HepG2 (cell line): ENCODE results near the gene UFSP2. TPM values are rescaled to one million over a fixed set of nuclear protein-coding genes. Genes with fewer than 3 reads are reported as not detected.

ENCODE experiments used
- NCOA2 ChIP-seq: sonication (generic); formaldehyde crosslinking; IDR thresholded peaks from 2 replicates; pipeline ENCODE4 v1.8.0; 2022; ENCODE audit warnings: inconsistent platforms
- ZNF558 ChIP-seq: sonication (generic); formaldehyde crosslinking; IDR thresholded peaks from 2 replicates; pipeline ENCODE4 v1.9.0; 2022; ENCODE audit warnings: mild to moderate bottlenecking, missing genetic modification reagents, borderline replicate concordance
- polyA plus RNA-seq, 8 experiments: library from polyadenylated mRNA; depleted of rRNA in 3 of 8; stranded (reverse) in 7 of 8; unstranded in 1 of 8; fragments of >200 nt; fragmentation: Illumina TruSeq in 4 of 8; extraction: Trizol in 4 of 8; gene quantifications; 2 replicates each; pipeline versions ENCODE4 v1.2.1 to v1.2.3, GENCODE V29; 2011 to 2016; ENCODE audit warnings: low read depth in 4 of 8, missing spikeins in 1 of 8, mixed read lengths in 1 of 8; ENCODE audit not compliant: insufficient read depth in 1 of 8
- small RNA-seq, 3 experiments: library from RNA; depleted of rRNA; stranded (forward); fragments of <200 nt; gene quantifications; one replicate each; pipeline ENCODE3, GENCODE V24; 2012; ENCODE audit warnings: low read depth in 2 of 3, low replicate concordance in 1 of 3; ENCODE audit not compliant: insufficient read length in 3 of 3, insufficient read depth in 2 of 3
- total RNA-seq, 5 experiments: library from RNA; depleted of rRNA; stranded (reverse); fragments of >200 nt; fragmentation: Illumina TruSeq; extraction: Trizol; gene quantifications; 2 replicates each; pipeline ENCODE4 v1.2.3, GENCODE V29; 2016; ENCODE audit warnings: low read depth in 1 of 5
- TF ChIP-seq, protein P1 (sequence below): sonication (generic); formaldehyde crosslinking; IDR thresholded peaks from 2 replicates; pipeline ENCODE4 v1.9.0; 2021; ENCODE audit warnings: mild to moderate bottlenecking, missing genetic modification reagents
- TF ChIP-seq, protein P2 (sequence below), 2 experiments: sonication (generic) in 1 of 2; formaldehyde crosslinking in 1 of 2; IDR thresholded peaks; 2 replicates each; pipeline versions ENCODE4 v1.6.1 to v1.9.0; 2014 to 2022; ENCODE audit warnings: antibody characterized with exemption in 1 of 2, borderline replicate concordance in 1 of 2, inconsistent platforms in 1 of 2, low read depth in 1 of 2, missing genetic modification reagents in 1 of 2

The UFSP2 gene
- total and polyA plus RNA-seq, 2 of the 13 experiments (the other 11 are each of a cell fraction or from before 2014, with no cell fraction given), result 24.1 to 32.3 TPM

DNA sequence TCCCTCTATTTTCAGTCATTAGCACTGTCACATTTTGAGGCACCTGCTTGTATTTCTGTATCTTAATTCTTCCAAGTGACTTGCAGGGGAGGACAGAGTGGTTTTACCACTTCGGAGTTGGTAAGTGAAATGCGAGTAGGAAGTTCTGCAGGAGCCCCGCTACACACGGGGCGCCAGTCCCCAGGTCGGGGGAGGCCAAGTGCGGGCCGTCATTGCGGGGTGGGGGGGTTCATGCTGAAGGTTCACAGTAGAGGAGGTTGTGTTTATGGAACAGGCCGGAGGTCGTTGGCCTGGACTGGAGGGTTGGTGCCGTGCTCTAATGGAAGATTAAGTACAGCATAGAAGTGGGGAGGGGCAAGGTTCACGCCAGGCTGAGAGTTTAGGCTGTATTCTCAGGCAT, 74.1 kb downstream of the UFSP2 start (continued):
- TF ChIP-seq, protein P1, sequence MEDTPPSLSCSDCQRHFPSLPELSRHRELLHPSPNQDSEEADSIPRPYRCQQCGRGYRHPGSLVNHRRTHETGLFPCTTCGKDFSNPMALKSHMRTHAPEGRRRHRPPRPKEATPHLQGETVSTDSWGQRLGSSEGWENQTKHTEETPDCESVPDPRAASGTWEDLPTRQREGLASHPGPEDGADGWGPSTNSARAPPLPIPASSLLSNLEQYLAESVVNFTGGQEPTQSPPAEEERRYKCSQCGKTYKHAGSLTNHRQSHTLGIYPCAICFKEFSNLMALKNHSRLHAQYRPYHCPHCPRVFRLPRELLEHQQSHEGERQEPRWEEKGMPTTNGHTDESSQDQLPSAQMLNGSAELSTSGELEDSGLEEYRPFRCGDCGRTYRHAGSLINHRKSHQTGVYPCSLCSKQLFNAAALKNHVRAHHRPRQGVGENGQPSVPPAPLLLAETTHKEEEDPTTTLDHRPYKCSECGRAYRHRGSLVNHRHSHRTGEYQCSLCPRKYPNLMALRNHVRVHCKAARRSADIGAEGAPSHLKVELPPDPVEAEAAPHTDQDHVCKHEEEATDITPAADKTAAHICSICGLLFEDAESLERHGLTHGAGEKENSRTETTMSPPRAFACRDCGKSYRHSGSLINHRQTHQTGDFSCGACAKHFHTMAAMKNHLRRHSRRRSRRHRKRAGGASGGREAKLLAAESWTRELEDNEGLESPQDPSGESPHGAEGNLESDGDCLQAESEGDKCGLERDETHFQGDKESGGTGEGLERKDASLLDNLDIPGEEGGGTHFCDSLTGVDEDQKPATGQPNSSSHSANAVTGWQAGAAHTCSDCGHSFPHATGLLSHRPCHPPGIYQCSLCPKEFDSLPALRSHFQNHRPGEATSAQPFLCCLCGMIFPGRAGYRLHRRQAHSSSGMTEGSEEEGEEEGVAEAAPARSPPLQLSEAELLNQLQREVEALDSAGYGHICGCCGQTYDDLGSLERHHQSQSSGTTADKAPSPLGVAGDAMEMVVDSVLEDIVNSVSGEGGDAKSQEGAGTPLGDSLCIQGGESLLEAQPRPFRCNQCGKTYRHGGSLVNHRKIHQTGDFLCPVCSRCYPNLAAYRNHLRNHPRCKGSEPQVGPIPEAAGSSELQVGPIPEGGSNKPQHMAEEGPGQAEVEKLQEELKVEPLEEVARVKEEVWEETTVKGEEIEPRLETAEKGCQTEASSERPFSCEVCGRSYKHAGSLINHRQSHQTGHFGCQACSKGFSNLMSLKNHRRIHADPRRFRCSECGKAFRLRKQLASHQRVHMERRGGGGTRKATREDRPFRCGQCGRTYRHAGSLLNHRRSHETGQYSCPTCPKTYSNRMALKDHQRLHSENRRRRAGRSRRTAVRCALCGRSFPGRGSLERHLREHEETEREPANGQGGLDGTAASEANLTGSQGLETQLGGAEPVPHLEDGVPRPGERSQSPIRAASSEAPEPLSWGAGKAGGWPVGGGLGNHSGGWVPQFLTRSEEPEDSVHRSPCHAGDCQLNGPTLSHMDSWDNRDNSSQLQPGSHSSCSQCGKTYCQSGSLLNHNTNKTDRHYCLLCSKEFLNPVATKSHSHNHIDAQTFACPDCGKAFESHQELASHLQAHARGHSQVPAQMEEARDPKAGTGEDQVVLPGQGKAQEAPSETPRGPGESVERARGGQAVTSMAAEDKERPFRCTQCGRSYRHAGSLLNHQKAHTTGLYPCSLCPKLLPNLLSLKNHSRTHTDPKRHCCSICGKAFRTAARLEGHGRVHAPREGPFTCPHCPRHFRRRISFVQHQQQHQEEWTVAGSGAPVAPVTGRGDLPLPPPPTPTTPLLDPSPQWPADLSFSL (CRISPR knock-in tag), result no peak
- TF ChIP-seq ZNF558 (CRISPR knock-in tag), result no peak
- no peak for TF ChIP-seq NCOA2
- TF ChIP-seq, protein P2, sequence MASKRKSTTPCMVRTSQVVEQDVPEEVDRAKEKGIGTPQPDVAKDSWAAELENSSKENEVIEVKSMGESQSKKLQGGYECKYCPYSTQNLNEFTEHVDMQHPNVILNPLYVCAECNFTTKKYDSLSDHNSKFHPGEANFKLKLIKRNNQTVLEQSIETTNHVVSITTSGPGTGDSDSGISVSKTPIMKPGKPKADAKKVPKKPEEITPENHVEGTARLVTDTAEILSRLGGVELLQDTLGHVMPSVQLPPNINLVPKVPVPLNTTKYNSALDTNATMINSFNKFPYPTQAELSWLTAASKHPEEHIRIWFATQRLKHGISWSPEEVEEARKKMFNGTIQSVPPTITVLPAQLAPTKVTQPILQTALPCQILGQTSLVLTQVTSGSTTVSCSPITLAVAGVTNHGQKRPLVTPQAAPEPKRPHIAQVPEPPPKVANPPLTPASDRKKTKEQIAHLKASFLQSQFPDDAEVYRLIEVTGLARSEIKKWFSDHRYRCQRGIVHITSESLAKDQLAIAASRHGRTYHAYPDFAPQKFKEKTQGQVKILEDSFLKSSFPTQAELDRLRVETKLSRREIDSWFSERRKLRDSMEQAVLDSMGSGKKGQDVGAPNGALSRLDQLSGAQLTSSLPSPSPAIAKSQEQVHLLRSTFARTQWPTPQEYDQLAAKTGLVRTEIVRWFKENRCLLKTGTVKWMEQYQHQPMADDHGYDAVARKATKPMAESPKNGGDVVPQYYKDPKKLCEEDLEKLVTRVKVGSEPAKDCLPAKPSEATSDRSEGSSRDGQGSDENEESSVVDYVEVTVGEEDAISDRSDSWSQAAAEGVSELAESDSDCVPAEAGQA (IDR thresholded peaks at IDR 0.05; ENCODE audit: low read depth), result no peak
- TF ChIP-seq, protein P2 (CRISPR knock-in tag; IDR thresholded peaks at IDR 0.05; ENCODE audit: borderline replicate concordance), result no peak

Small RNA genes lying within 50 kb of the gene (small RNA-seq; reads per million reads assigned to genes)
- 0 reads per million in 3 experiments for gene RF00019

Other genes starting within 250 kb of the UFSP2 start
- 44.4 and 67.9 TPM in 2 replicates for gene CFAP97, start 222.0 kb downstream of the UFSP2 start, total RNA-seq (2016; rRNA removed; fragmentation: Illumina TruSeq; extraction: Trizol)
- gene CFAP97, start 222.0 kb downstream of the UFSP2 start, polyA plus RNA-seq (2011; rRNA removed), result 22.6 and 32.1 TPM in 2 replicates
- 19.7 and 23.4 TPM in 2 replicates for gene SNX25, start 216.4 kb downstream of the UFSP2 start, total RNA-seq (2016; rRNA removed; fragmentation: Illumina TruSeq; extraction: Trizol)
- 21.2 and 23.5 TPM in 2 replicates for gene SNX25, start 216.4 kb downstream of the UFSP2 start, polyA plus RNA-seq (2011; rRNA removed)
- gene LRP2BP, start 30.0 kb downstream of the UFSP2 start, total RNA-seq (2016; rRNA removed; fragmentation: Illumina TruSeq; extraction: Trizol), result 0.17 and 0.29 TPM in 2 replicates
- 0.22 and 0.29 TPM in 2 replicates for gene LRP2BP, start 30.0 kb downstream of the UFSP2 start, polyA plus RNA-seq (2011; rRNA removed)
- gene ANKRD37, start 29.1 kb downstream of the UFSP2 start, total RNA-seq (2016; rRNA removed; fragmentation: Illumina TruSeq; extraction: Trizol), result 1.9 and 2.2 TPM in 2 replicates
- 46.2 and 51.4 TPM in 2 replicates for gene ANKRD37, start 29.1 kb downstream of the UFSP2 start, polyA plus RNA-seq (2011; rRNA removed)
- gene CCDC110, start 45.8 kb upstream of the UFSP2 start, total RNA-seq (2016; rRNA removed; fragmentation: Illumina TruSeq; extraction: Trizol), result not detected in 2 replicates
- gene CCDC110, start 45.8 kb upstream of the UFSP2 start, polyA plus RNA-seq (2011; rRNA removed), result not detected in 2 replicates
- gene PDLIM3, start 109.5 kb upstream of the UFSP2 start, total RNA-seq (2016; rRNA removed; fragmentation: Illumina TruSeq; extraction: Trizol), result 5.9 and 6.3 TPM in 2 replicates
- 14.0 and 14.8 TPM in 2 replicates for gene PDLIM3, start 109.5 kb upstream of the UFSP2 start, polyA plus RNA-seq (2011; rRNA removed)